GM18873 (cell line): ENCODE measurements around the gene LAD1.

Experiments used
- ATAC-seq: cut with Tn5 transposase; IDR thresholded peaks from one replicate; pipeline ENCODE4 v1.9.1; 2021; ENCODE audit warnings: mild to moderate bottlenecking, moderate library complexity, moderate number of reproducible peaks; ENCODE audit not compliant: unreplicated experiment, low FRiP score

LAD1 gene

GRCh38 chr1:201353186-201353940 is 45.8 kb downstream of the LAD1 start:
- no peak for ATAC-seq

GRCh38 chr1:201351617-201352016 is 47.5 kb downstream of the LAD1 start:
- ATAC-seq = no peak

GRCh38 chr1:201350884-201351283 is 48.2 kb downstream of the LAD1 start:
- no peak for ATAC-seq

GRCh38 chr1:201350361-201350725 is 48.8 kb downstream of the LAD1 start:
- no peak for ATAC-seq

- ATAC-seq = no peak
Observed at GRCh38 chr1:201349092-201349491, 50.0 kb downstream of the LAD1 start.

- ATAC-seq = no peak
Observed at GRCh38 chr1:201348211-201348566, 50.9 kb downstream of the LAD1 start.

DNA sequence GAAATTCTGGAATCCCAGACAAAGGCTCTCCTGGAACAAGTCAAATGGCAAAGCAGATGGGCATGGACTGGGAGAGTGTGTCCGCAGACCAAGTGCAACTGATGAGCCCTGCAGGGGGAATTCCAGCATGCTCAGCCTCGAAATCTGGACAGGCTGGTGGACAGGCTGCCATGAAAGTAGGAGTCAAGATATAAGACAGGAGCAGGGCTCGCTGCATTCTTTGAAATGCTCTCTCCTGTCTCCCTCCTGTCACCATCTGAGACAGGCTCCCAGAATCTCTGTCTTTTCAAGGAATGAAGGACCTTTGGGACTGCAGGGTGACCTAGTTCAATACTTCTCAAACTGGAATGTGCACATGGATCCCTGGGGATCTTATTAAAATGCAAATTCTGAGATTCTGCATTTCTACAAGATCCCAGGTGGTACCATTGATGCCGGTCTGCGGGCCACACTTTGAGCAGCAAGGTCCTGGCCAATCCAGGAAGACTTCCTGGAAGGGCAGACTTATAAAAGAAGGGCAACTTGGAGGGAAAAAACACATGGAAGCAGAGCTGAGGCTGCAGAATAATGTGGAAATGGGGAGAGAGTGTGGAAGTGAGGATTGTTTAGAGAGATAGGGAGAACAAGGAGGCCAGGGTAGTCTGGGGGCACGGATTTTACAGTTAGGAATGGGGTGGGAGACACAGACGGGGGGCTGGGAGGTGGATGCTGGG is 51.5 kb downstream of the LAD1 start:
- ATAC-seq = no peak

DNA sequence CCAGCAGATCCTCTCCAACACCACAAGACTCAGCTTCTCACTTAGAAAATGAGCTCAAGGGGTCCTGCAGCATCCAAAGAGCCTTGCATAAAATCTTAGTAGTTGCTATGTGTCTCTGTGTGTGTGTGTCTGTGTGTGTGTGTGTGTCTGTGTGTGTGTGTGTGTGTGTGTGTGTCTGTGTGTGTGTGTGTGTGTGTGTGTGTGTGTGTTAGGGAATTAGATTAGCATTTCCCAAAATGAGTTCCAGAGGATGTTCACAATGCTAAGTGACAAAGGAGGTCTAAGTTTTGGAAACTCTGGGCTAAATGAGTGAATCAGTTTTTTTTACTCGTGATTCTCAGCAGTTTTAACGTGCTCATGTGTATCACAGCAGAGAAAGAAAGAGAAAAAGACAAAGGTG is 52.1 kb downstream of the LAD1 start:
- ATAC-seq = no peak

- ATAC-seq = no peak
Observed at GRCh38 chr1:201346337-201346939, 52.7 kb downstream of the LAD1 start.

DNA sequence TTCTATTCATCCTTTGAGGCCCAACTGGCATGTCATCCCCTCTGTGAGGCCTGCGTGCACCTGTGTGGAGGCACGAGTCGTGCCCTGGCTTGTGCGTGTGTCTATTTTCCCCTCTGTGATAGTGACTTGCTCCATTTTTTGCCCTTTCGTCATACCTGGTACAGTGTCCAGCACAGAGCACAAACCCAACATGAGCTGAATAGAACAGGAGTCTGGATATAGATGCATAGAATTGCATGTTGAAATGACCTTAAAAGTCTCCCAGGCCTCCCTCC is 54.1 kb downstream of the LAD1 start:
- no peak for ATAC-seq

GRCh38 chr1:201344206-201345080 is 54.7 kb downstream of the LAD1 start:
- ATAC-seq = no peak

- no peak for ATAC-seq
Observed at GRCh38 chr1:201341377-201341776, 57.7 kb downstream of the LAD1 start.

DNA sequence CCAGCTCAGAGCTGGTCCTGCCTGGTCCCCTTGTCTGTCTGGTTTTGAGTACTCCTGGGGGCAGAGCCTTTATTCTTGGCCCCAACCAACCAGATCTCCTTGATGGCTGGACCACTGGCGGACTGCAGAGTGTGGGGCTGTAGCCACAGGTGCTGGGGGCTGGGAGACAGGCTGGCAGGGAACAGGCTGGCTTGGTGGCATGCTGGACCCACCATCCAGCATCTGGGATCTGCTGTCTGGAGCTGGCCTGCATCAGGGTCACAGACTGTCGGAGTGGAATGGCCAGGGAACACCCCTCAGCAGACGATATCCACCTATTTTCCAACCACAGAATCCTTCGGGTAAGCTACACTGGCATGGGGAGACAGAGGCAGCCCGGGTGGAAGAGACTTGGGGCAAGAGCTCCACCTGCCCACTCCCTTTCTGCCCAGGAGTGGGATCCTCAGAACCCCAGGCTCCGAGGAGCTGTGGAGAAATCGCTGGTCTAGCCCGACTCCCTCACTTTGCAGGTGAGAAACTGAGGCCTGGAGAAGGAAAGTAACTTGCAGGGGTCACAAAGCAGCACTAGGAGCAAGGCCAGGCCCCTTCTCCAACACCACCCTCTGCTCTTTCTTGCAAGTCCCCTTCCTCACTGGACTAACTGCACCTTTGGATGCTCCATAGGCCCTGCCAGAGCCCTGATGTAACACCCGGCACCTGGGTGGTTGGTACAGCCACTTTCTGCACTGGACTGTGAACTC is 62.2 kb downstream of the LAD1 start:
- ATAC-seq = no peak

GRCh38 chr1:201335901-201336300 is 63.2 kb downstream of the LAD1 start:
- ATAC-seq = no peak

DNA sequence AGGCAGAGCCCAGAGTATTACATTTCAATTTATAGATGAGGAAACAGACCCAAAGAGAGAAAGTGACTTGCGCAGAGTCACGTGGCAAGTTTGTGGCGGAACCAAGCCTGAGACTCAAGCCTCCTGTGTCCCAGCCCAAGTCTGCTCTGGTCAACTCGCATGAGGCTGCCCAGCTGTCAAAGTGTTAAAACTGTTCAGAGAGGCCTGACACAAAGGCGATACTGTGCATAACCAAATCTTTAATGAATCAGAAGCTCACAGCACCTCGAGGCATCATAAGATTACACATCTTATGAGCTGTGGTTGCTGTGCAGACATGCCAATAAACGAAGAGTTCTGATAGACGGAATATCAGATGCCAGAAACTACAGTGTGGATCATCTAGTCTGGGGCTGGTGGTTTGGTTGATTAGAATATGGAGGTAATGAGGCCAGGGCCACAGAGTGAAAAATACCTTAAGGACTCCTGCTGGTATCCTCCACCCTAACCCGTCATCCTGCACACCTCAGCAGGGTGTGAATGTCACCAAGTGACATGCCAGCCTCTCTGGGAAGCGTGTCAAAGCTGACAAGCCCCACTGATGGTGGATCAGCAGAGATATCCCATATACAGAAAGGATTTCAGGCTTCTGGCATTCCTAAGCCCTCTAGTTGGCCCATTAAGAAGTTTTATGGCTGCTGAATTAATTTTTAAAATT is 63.8 kb downstream of the LAD1 start:
- ATAC-seq = no peak

GRCh38 chr1:201334325-201335173 is 64.6 kb downstream of the LAD1 start:
- ATAC-seq = no peak

DNA sequence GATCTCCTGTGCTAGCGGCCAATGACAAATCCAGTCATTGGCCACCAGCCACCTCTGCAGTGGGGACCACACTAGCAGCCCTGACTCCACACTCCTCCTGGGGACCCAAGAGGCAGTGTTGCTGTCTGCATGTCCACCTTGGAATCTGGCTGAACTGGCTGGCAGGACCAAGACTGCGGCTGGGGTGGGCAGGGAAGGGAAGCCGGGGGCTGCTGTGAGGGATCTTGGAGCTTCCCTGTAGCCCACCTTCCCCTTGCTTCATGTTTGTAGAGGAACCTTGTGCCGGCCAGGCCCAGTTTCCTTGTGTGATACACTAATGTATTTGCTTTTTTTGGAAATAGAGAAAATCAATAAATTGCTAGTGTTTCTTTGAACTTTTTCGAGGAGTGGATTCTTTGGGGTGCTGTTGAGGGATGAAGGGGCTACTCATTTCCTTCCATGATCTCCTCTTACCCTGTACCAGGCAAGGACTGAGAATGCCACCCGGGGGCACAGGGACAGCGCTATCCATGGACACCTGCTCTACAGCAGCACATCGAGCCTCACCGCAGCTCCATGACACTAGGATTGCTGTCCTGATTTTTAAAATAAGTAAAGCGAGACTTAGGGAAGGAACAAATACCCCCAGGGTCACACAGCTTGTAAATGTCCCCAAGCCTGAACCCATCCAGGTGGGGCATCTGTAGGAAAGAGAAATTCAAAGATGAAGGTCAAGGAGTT is 66.3 kb downstream of the LAD1 start:
- ATAC-seq = no peak

GRCh38 chr1:201332021-201332420 is 67.1 kb downstream of the LAD1 start:
- no peak for ATAC-seq
